Aorta (tissue), 5 donors: ENCODE results near the gene MAP1LC3B2. TPM values are rescaled to one million over a fixed set of nuclear protein-coding genes. Genes with fewer than 3 reads are reported as not detected.

Source experiments
- ATAC-seq: fragments of 200-7000 bp; cut with Tn5 transposase; one replicate; pipeline ENCODE4 v1.9.1; 2022; ENCODE audit warnings: moderate library complexity; ENCODE audit not compliant: low FRiP score
- DNase-seq, 2 donors: peaks; one replicate each; pipeline ENCODE4 v3.0.0-alpha.2; 2020
- H3K27ac ChIP-seq, 2 donors: one replicate each; pipeline ENCODE4 v1.5.1; 2013; ENCODE audit warnings: low read length in 2 of 2, mild to moderate bottlenecking in 2 of 2, moderate library complexity in 2 of 2, control low read depth in 1 of 2, inconsistent platforms in 1 of 2, low read depth in 1 of 2
- H3K27me3 ChIP-seq, 2 donors: one replicate each; pipeline ENCODE4 v1.6.1; 2013; ENCODE audit warnings: control low read depth in 1 of 2, low read length in 1 of 2, mild to moderate bottlenecking in 1 of 2, moderate library complexity in 1 of 2; ENCODE audit not compliant: insufficient read depth in 2 of 2, control insufficient read depth in 1 of 2
- H3K36me3 ChIP-seq, 2 donors: one replicate each; pipeline ENCODE4 v1.6.1; 2013; ENCODE audit warnings: control low read depth in 1 of 2, low read length in 1 of 2, mild to moderate bottlenecking in 1 of 2; ENCODE audit not compliant: insufficient read depth in 2 of 2, control insufficient read depth in 1 of 2
- H3K4me1 ChIP-seq, 2 donors: one replicate each; pipeline ENCODE4 v1.6.1; 2013; ENCODE audit warnings: low read length in 2 of 2, control low read depth in 1 of 2, mild to moderate bottlenecking in 1 of 2, moderate library complexity in 1 of 2; ENCODE audit not compliant: insufficient read depth in 2 of 2, control insufficient read depth in 1 of 2
- H3K4me3 ChIP-seq, 2 donors: one replicate each; pipeline ENCODE4 v1.5.1; 2013; ENCODE audit warnings: low read length in 2 of 2, control low read depth in 1 of 2, mild to moderate bottlenecking in 1 of 2
- H3K9me3 ChIP-seq: one replicate; pipeline ENCODE4 v1.6.1; 2013; ENCODE audit warnings: mild to moderate bottlenecking, low read length; ENCODE audit not compliant: control insufficient read depth
- WGBS, 2 donors: extraction: QIAGEN DNeasy Blood & Tissue Kit; methylation state at CpG; one replicate each; pipeline ENCODE4 v1.1.7; 2013; 5-methylcytosine and 5-hydroxymethylcytosine counted together
- intact Hi-C, 2 donors: fragments of 100-400 bp; cut with DNase I; formaldehyde crosslinking; loops; one replicate each; pipeline versions ENCODE4 v1.14.2 to v1.15.0; 2022
- polyA plus RNA-seq, 2 donors: library from polyadenylated mRNA; stranded (reverse); fragments of 200-250 nt; gene quantifications; one replicate each; pipeline ENCODE4 v1.2.3, GENCODE V29; 2013
- total RNA-seq, 2 donors: library from RNA; stranded (reverse); fragmentation: NEBNext Ultra II Directional; extraction: Animal tissue kit (Norgen Biotek cat#: 25700); gene quantifications; one replicate each; pipeline ENCODE4 v1.2.1, GENCODE V29; 2021
- donor health status: healthy with polysubstance abuse.
- donor health status: Bipolar disorder and iron deficiency.
- donor health status: DM: no; HTN: no; CAD: no.
- donor health status: DM: no; HTN: no; CAD: no.
- donor health status: DM: yes; HTN: yes; CAD: no.

Gene MAP1LC3B2
- total and polyA plus RNA-seq, 4 donors, result 1.0 to 3.5 (median 2.7) TPM

GRCh38 chr12:116524964-116525379, 34.2 kb upstream of the MAP1LC3B2 start:
- peaks cover 2 to 12% of the 10 kb centered on the region in 2 donors for H3K4me1 ChIP-seq
- no peaks in the 10 kb centered on the region for H3K36me3 ChIP-seq
- no peaks in the 10 kb centered on the region for H3K9me3 ChIP-seq
- ATAC-seq, result peak; percentile 4
- no peak for DNase-seq
- intact Hi-C loops, result loop anchor here (2.0 to 10.0 kb wide), 4 partner anchors 68 to 250 kb away; partner anchors contain the start of gene MED13L (in 1 of the 2)
- no peak overlapping the region for H3K27ac ChIP-seq
- no peaks in the 10 kb centered on the region for H3K27me3 ChIP-seq
- H3K4me3 ChIP-seq, result no peak overlapping the region
- WGBS, 2 donors, result 15 to 21% methylated on average over 4 of the region's 4 CpGs

GRCh38 chr12:116525418-116526001, 33.7 kb upstream of the MAP1LC3B2 start:
- DNase-seq, result peak; percentile 90 to 91
- Histone ChIP-seq H3K4me1 (peaks cover 2 to 12% of the 10 kb centered on the region in 2 donors), H3K27ac (peak overlapping the region; percentile 72 to 90), H3K27me3 (no peaks in the 10 kb centered on the region), H3K4me3 (no peak overlapping the region), H3K9me3 (no peaks in the 10 kb centered on the region), H3K36me3 (no peaks in the 10 kb centered on the region)
- ATAC-seq, result peak; percentile 94
- intact Hi-C loops, result loop anchor here (2.0 to 10.0 kb wide), 4 partner anchors 68 to 251 kb away; partner anchors contain the start of gene MED13L (in 1 of the 2)
- 1 to 5% methylated on average over 15 of the region's 15 CpGs for WGBS, 2 donors

GRCh38 chr12:116528065-116528464, 31.1 kb upstream of the MAP1LC3B2 start:
- no peak overlapping the region for H3K27ac ChIP-seq
- H3K27me3 ChIP-seq, result no peaks in the 10 kb centered on the region
- 95% methylated on average over 4 of the region's 4 CpGs for WGBS, 2 donors

GRCh38 chr12:116528498-116528897, 30.7 kb upstream of the MAP1LC3B2 start:
- peaks cover 2 to 12% of the 10 kb centered on the region in 2 donors for H3K4me1 ChIP-seq
- DNase-seq (no peak), ATAC-seq (no peak)
- no peaks in the 10 kb centered on the region for H3K27me3 ChIP-seq
- peak overlapping the region in 1 of 2 donors; percentile 14 for H3K27ac ChIP-seq
- intact Hi-C loops, result loop anchor here (5.0 to 10.0 kb wide), 3 partner anchors 71 to 254 kb away; partner anchors contain the start of gene MED13L (in 1 of the 2)
- no peak overlapping the region for H3K4me3 ChIP-seq
- no peaks in the 10 kb centered on the region for H3K9me3 ChIP-seq
- WGBS, 2 donors, result 42 to 75% methylated on average over 1 of the region's 1 CpG
- H3K36me3 ChIP-seq, result no peaks in the 10 kb centered on the region

More at GRCh38 chr12:116528065-116528464, 31.1 kb upstream of the MAP1LC3B2 start:
- intact Hi-C loops, result loop anchor here (5.0 to 10.0 kb wide), 3 partner anchors 71 to 253 kb away; partner anchors contain the start of gene MED13L (in 1 of the 2)
- Histone ChIP-seq H3K36me3 (no peaks in the 10 kb centered on the region), H3K9me3 (no peaks in the 10 kb centered on the region), H3K4me3 (no peak overlapping the region), H3K4me1 (peaks cover 2 to 12% of the 10 kb centered on the region in 2 donors)
- ATAC-seq (no peak), DNase-seq (no peak)

GRCh38 chr12:116529048-116529447, 30.1 kb upstream of the MAP1LC3B2 start:
- Histone ChIP-seq H3K36me3 (no peaks in the 10 kb centered on the region), H3K4me1 (peaks cover 2 to 12% of the 10 kb centered on the region in 2 donors), H3K27ac (peak overlapping the region in 1 of 2 donors; percentile 14), H3K27me3 (no peaks in the 10 kb centered on the region), H3K4me3 (no peak overlapping the region), H3K9me3 (no peaks in the 10 kb centered on the region)
- DNase-seq (no peak), ATAC-seq (no peak)
- 42 to 43% methylated on average over 8 of the region's 8 CpGs for WGBS, 2 donors
- intact Hi-C loops, result loop anchor here (5.0 to 10.0 kb wide), 3 partner anchors 72 to 254 kb away; partner anchors contain the start of gene MED13L (in 1 of the 2)

GRCh38 chr12:116529686-116530085, 29.5 kb upstream of the MAP1LC3B2 start:
- no peak for DNase-seq
- ATAC-seq, result no peak
- no peaks in the 10 kb centered on the region for H3K36me3 ChIP-seq
- intact Hi-C loops, result loop anchor here (5.0 to 10.0 kb wide), 6 partner anchors 68 to 532 kb away; partner anchors contain the start of gene MED13L (in 2 of the 2)
- H3K27ac ChIP-seq, result no peak overlapping the region
- no peak overlapping the region for H3K4me3 ChIP-seq
- no peaks in the 10 kb centered on the region for H3K9me3 ChIP-seq
- WGBS, 2 donors, result 87 to 88% methylated on average over 2 of the region's 2 CpGs
- H3K4me1 ChIP-seq, result peaks cover 2 to 12% of the 10 kb centered on the region in 2 donors
- no peaks in the 10 kb centered on the region for H3K27me3 ChIP-seq

- H3K4me3 ChIP-seq, result no peak overlapping the region
- no peak for DNase-seq
- peaks cover 1 to 5% of the 10 kb centered on the region in 2 donors for H3K4me1 ChIP-seq
- no peaks in the 10 kb centered on the region for H3K36me3 ChIP-seq
- no peak for ATAC-seq
- no peaks in the 10 kb centered on the region for H3K9me3 ChIP-seq
- H3K27me3 ChIP-seq, result no peaks in the 10 kb centered on the region
- 71 to 75% methylated on average over 4 of the region's 4 CpGs for WGBS, 2 donors
- intact Hi-C loops, result loop anchor here (5.0 kb wide), 3 partner anchors 65 to 535 kb away; partner anchors contain the start of gene MED13L (in 1 of the 2)
- H3K27ac ChIP-seq, result no peak overlapping the region
Measured at GRCh38 chr12:116532428-116532827, 26.8 kb upstream of the MAP1LC3B2 start.

GRCh38 chr12:116532986-116533342, 26.2 kb upstream of the MAP1LC3B2 start:
- H3K27ac ChIP-seq, result no peak overlapping the region
- WGBS, 2 donors, result 4% methylated on average over 11 of the region's 11 CpGs
- no peak for ATAC-seq
- H3K27me3 ChIP-seq, result no peaks in the 10 kb centered on the region
- H3K36me3 ChIP-seq, result no peaks in the 10 kb centered on the region
- H3K9me3 ChIP-seq, result no peaks in the 10 kb centered on the region
- intact Hi-C loops, result loop anchor here (5.0 kb wide), 3 partner anchors 64 to 536 kb away; partner anchors contain the start of gene MED13L (in 1 of the 2)
- H3K4me3 ChIP-seq, result no peak overlapping the region
- peaks cover 1 to 5% of the 10 kb centered on the region in 2 donors for H3K4me1 ChIP-seq
- DNase-seq, result no peak
